GM19351 (cell line): Measurements from ENCODE around the gene TMEM209.

ENCODE experiments used
- ATAC-seq: cut with Tn5 transposase; IDR thresholded peaks from one replicate; pipeline ENCODE4 v1.9.1; 2021; ENCODE audit warnings: mild to moderate bottlenecking, moderate library complexity; ENCODE audit not compliant: unreplicated experiment

TMEM209 gene

GRCh38 chr7:130144312-130145171 is 60.7 kb downstream of the TMEM209 start:
- ATAC-seq, result no peak

- no peak for ATAC-seq
Observed at GRCh38 chr7:130143986-130144311, 61.3 kb downstream of the TMEM209 start.

- ATAC-seq, result no peak
Observed at GRCh38 chr7:130143334-130143732, 61.9 kb downstream of the TMEM209 start.

- no peak for ATAC-seq
Observed at GRCh38 chr7:130142654-130143333, 62.4 kb downstream of the TMEM209 start.

GRCh38 chr7:130141884-130142653 is 63.1 kb downstream of the TMEM209 start:
- no peak for ATAC-seq

GRCh38 chr7:130141161-130141883 is 63.9 kb downstream of the TMEM209 start:
- ATAC-seq, result no peak

- no peak for ATAC-seq
Observed at GRCh38 chr7:130140551-130141160, 64.5 kb downstream of the TMEM209 start.

GRCh38 chr7:130139193-130139960 is 65.8 kb downstream of the TMEM209 start:
- no peak for ATAC-seq

GRCh38 chr7:130137207-130137606 is 68.0 kb downstream of the TMEM209 start:
- no peak for ATAC-seq

- no peak for ATAC-seq
Observed at GRCh38 chr7:130136579-130137167, 68.5 kb downstream of the TMEM209 start.

GRCh38 chr7:130135208-130136205 is 69.7 kb downstream of the TMEM209 start:
- no peak for ATAC-seq

GRCh38 chr7:130134726-130135125 is 70.5 kb downstream of the TMEM209 start:
- no peak for ATAC-seq

- ATAC-seq, result no peak
Observed at GRCh38 chr7:130134106-130134636, 71.0 kb downstream of the TMEM209 start.

- ATAC-seq, result no peak
Observed at GRCh38 chr7:130133029-130133782, 72.0 kb downstream of the TMEM209 start.

GRCh38 chr7:130131964-130132875 is 73.0 kb downstream of the TMEM209 start:
- ATAC-seq, result no peak

- no peak for ATAC-seq
Observed at GRCh38 chr7:130131191-130131834, 73.9 kb downstream of the TMEM209 start.
